ENCODE measurements around the gene LINC01488.

DNA sequence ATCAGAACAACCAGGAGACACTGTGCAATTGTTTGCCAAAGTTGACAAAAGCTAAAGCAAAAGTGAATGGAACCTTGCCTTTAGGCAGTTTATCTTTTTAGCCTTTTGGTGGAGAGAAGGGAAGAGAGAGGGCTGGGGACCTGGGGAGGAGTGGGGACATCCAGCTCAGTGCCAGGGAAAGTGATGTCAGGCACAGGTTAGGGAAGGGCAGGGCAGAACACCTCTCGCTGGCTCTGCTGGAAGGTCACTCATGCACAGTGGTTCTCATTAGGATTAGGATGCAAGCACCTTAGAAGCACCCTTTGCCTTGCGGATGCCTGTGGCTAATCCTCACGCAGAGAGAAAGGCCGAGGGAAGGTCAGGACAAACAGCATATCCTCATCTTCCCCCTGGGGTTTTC, 14.3 kb upstream of the LINC01488 start:
- TF ChIP-seq, protein P1, sequence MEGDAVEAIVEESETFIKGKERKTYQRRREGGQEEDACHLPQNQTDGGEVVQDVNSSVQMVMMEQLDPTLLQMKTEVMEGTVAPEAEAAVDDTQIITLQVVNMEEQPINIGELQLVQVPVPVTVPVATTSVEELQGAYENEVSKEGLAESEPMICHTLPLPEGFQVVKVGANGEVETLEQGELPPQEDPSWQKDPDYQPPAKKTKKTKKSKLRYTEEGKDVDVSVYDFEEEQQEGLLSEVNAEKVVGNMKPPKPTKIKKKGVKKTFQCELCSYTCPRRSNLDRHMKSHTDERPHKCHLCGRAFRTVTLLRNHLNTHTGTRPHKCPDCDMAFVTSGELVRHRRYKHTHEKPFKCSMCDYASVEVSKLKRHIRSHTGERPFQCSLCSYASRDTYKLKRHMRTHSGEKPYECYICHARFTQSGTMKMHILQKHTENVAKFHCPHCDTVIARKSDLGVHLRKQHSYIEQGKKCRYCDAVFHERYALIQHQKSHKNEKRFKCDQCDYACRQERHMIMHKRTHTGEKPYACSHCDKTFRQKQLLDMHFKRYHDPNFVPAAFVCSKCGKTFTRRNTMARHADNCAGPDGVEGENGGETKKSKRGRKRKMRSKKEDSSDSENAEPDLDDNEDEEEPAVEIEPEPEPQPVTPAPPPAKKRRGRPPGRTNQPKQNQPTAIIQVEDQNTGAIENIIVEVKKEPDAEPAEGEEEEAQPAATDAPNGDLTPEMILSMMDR (IDR thresholded peaks at IDR 0.05; ENCODE audit: low read depth, low read length, poor library complexity, severe bottlenecking) = no peak
- TF ChIP-seq EZH2phosphoT487 (IDR thresholded peaks at IDR 0.05; ENCODE audit: borderline replicate concordance, low read length) = no peak

All from DOHH2 (cell line).